22Rv1 (cell line): ENCODE measurements around the gene SIAH3.

Source experiments
- H3K27ac ChIP-seq: fragments of 450-650 bp; 2 replicates; pipeline ENCODE4 v1.5.1; 2017
- CTCF ChIP-seq: fragments of 450-650 bp; IDR thresholded peaks from 2 replicates; pipeline ENCODE4 v1.5.1; 2017; ENCODE audit warnings: mild to moderate bottlenecking
- ZFX ChIP-seq: fragments of 450-650 bp; IDR thresholded peaks from 2 replicates; pipeline ENCODE4 v1.6.1; 2017; ENCODE audit warnings: antibody characterized with exemption, borderline replicate concordance

SIAH3 gene

GRCh38 chr13:45751885-45752284, 99.7 kb downstream of the SIAH3 start:
- no peak overlapping the region for H3K27ac ChIP-seq
- TF ChIP-seq ZFX (no peak), CTCF (no peak)

- H3K27ac ChIP-seq: no peak overlapping the region
- TF ChIP-seq CTCF (no peak), ZFX (no peak)
Measured at GRCh38 chr13:45750566-45750965, 101.0 kb downstream of the SIAH3 start.

- no peak overlapping the region for H3K27ac ChIP-seq
- TF ChIP-seq CTCF: no peak
- TF ChIP-seq ZFX: no peak
Measured at GRCh38 chr13:45748941-45749759, 102.4 kb downstream of the SIAH3 start.

GRCh38 chr13:45747071-45747470, 104.5 kb downstream of the SIAH3 start:
- no peak for TF ChIP-seq ZFX
- TF ChIP-seq CTCF: no peak
- H3K27ac ChIP-seq: no peak overlapping the region

- TF ChIP-seq CTCF (no peak), ZFX (no peak)
- H3K27ac ChIP-seq: no peak overlapping the region
Measured at GRCh38 chr13:45744979-45745378, 106.6 kb downstream of the SIAH3 start.

GRCh38 chr13:45742985-45743384, 108.6 kb downstream of the SIAH3 start:
- TF ChIP-seq CTCF: no peak
- no peak for TF ChIP-seq ZFX
- no peak overlapping the region for H3K27ac ChIP-seq

GRCh38 chr13:45737571-45738017, 114.0 kb downstream of the SIAH3 start:
- no peak overlapping the region for H3K27ac ChIP-seq
- TF ChIP-seq CTCF (peak; percentile 44), ZFX (no peak)
